OCI-LY3 (cell line): ENCODE results near the gene IZUMO4.

ENCODE experiments used
- CTCF ChIP-seq: fragments of 200-600, 300-600 bp; sonication (generic); IDR thresholded peaks from 2 replicates; pipeline ENCODE4 v1.5.1; 2014; ENCODE audit warnings: antibody characterized with exemption, low read length, low read depth
- EZH2phosphoT487 ChIP-seq: fragments of 200-600 bp; shearing (Covaris generic); IDR thresholded peaks from 2 replicates; pipeline ENCODE4 v1.6.1; 2018; ENCODE audit warnings: antibody characterized with exemption, mixed run types, low read depth

- TF ChIP-seq CTCF (no peak), EZH2phosphoT487 (no peak)
These were observed 34.4 kb upstream of the IZUMO4 start for GRCh38 chr19:2062389-2062729.
